ENCODE data around the gene TRAF7. TPM values are rescaled to one million over a fixed set of nuclear protein-coding genes. Genes with fewer than 3 reads are reported as not detected.

TRAF7 gene
- total RNA-seq, 1 donor from 2014 or later, result 25.7 TPM

DNA sequence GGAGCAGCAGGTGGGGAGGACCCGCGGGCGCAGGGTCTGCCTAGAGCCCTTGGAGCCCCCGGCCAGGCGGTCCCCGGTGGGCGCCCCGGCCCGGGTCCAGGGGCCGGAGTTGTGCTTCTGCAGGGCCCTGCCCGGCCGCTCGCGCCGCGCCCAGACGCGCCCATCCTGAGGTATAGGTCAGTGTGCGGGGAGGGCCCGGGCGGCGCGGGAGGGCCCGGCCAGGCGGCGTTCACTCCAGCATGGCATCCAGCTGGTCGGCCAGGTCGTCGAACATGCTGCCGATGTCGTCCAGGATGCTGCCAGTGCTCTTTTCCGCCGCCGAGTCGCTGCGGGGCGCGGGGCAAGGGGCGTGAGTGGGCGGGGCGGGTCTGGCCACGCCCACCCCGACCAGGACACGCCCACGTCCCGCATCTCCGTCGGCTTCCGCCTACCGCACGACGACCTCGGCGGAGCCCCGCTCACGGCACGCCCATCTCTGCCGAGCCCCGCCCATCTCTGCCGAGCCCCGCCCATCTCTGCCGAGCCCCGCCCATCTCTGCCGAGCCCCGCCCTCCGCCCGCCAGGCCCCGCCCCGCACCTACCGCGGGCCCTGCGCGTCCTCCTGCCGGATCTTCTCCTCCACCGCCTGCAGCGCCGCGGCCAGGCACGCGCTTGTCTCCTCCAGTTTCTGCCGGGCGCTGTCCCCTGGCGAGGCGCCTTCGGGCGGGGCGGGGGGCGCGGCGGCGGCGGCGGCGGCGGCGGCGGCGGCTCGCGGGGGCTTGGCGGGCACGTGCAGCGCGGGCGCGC is 22.9 kb downstream of the TRAF7 start:
- DNase-seq (ENCODE audit: low spot score in 2 of 2) (no peak), FAIRE-seq (no peak)

DNA sequence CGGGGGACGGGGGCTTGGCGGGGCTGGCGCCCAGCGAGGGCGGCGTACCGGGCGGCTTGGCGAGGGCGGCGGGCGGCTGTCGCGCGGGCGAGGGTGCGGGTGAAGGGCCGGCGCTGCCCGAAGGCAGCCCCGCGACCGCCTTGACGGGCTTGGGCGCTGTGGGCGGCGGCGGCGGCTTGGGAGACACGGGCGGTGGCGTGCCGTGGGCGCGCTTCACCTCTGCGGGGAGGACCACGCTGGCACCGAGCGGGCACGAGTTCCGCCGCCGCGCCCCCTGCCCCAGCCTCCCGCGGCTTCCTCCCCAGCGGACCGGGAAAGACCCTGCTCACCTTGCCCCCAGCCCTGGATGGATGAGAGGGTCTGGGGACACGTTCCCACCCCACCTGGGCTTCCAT is 23.5 kb downstream of the TRAF7 start:
- DNase-seq (ENCODE audit: low spot score in 2 of 2), result no peak
- FAIRE-seq, result no peak

DNA sequence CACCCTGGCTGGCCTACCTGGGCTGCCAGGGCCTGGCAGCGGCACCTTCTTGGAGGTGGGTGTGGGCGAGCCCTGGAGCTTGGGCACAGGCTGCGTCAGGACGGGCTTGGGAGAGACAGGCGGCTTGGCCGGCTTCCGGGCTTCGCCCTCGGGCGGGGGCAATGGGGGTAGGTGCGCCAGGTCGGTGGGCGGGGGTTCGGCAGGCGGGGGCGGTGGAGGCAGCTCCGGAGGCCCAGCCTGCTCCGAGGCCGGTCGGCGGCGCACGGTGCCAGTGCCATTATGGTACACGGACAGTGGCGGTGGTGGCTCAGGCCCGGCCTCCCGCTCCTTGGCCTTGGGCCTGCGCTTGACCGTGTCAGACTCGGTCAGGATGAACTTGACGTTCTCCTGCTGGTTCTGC is 24.0 kb downstream of the TRAF7 start:
- DNase-seq (ENCODE audit: low spot score in 2 of 2) (no peak), FAIRE-seq (no peak)

DNA sequence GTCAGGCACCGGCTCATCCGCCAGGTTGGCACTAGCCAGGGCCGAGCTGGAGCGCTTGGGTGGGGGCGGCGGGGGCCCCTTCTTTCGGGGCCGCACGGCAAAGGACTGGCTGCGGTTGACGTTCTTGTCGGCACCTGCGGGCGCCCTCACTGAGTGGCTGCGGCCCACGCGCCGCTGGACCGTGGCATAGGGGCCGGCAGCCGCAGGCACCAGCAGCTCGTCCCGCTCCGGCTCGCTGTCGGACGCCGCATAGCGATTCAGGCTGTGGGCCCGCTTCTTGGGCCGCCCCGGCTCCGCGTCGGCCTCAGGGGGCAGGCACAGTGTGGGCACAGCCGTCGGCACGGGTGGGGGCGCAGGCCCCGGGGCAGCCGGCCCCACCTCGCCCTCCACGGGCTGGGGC is 24.9 kb downstream of the TRAF7 start:
- FAIRE-seq (no peak), DNase-seq (ENCODE audit: low spot score in 2 of 2) (no peak)

DNA sequence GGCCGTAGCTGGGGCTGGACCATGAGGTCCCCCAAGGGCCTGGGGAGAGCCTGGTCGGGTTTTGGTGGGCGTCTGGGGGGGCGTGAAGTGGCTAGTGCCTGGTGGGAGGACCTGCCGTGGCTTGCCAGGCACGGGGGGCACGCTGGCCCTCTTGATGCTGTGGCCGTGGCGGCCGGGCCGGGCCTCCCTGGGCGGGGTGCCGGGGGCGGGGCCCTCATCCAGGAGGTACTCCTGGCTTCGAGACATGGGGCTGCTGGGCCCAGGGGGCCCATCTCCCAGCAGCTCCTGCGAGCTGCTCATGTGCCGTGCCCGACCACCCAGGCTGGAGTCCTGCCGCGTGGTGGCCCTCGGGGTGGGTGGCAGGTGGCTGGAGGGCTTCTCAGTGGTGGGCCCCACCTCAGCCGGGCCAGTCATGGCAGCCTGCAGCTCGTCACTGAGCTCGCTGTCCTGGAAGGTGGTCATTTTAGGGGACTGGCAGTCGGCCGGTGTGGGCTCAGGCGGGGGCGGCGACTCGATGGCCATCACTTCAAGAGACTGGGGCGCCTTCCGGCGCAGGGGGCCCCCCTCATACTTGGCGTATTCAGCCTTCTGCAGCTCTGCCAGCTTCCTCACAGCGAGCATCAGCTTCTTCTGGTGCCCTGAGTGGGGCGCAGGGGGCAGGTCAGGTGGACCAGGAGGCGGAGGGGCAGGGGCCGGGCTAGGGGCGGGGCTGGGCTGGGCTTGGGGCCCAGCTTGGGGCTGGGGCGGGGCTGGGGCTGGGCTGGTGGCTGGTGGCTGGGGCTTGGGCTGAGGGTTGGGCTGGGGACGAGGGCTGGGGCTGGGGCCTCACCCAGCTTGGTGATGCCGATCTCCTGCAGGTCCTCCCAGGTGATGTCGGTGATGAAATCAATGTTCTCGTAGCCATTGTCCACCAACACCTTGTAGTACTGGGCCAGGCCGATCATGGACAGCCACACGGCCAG is 25.7 kb downstream of the TRAF7 start:
- no peak for FAIRE-seq
- no peak for DNase-seq (ENCODE audit: low spot score in 2 of 2)

DNA sequence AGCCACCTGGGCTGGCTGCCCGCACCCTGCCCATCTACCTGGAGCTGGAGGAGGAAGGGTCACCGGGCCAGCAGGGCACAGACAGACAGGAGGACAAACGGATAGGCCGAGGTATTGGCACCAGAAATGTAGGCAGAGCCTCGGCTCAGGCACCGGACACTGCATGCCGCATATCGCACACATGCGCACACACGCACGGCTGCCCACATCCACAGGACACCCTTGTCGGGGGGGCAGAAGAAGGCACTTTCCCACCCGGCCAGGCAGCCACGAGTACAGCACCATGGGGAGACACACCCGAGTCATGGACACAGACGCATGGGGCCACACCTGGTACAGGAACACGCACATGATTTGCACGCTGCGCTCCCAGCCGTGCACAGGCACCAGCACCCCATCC is 26.4 kb downstream of the TRAF7 start:
- DNase-seq (ENCODE audit: low spot score in 2 of 2) (no peak), FAIRE-seq (no peak)

DNA sequence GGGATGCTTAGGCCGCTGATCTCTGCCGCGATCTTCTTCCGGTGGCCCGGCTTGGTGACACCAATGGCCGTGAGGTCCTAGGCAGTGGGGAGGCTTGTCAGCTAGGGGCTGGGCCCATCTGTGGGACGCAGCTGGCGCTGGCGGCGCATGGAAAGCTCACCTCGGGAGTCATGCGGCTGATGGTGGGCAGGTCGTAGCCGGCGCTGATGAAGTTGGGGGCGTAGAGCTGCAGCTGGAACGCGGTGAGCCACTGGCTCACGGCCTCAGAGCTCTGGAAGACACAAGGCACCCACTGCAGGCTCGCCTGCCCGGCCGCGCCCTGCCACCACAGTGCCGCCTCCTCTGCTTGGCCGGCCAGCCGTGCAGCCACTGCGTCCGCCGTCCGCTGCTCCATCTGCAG is 28.1 kb downstream of the TRAF7 start:
- no peak for FAIRE-seq
- DNase-seq (ENCODE audit: low spot score in 2 of 2), result no peak

DNA sequence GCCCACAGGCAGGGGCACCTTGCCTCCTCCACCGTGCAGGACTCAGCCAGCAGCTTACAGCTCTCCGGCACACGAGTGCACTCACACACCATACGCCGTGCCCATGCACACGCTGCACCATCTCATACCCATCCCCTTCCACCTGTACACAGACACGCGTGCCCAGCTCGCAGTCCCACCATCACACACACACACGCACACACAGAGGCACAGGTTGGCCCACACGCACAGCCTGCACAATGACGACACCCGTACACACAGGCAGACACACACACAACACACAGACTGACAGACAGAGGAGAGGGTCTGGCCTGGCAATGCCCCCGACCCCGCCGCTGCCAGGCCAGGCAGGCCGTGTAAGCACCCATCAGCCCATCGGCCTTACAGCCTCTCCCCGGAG is 28.8 kb downstream of the TRAF7 start:
- no peak for DNase-seq (ENCODE audit: low spot score in 2 of 2)
- FAIRE-seq, result no peak

DNA sequence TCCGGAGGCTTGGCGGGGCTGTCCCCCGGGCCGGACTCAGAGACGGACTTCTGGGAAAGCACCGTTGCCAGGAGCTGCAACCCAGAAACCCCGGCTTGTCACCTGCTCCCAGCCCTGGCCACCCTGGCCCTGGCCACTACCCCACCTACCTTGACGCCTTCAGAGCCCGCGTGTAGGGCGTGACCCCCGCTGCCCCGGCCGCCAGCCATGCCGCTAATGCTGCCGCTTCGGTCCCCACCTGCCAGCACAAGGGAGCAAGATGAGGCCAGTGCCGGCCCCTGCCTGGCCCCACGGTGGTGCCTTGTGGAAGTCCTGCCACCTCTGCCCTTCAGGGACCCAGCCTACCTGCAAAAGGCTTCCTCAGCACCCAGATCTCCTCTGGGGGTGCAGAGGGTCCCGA is 29.4 kb downstream of the TRAF7 start:
- DNase-seq (ENCODE audit: low spot score in 2 of 2) (no peak), FAIRE-seq (no peak)

DNA sequence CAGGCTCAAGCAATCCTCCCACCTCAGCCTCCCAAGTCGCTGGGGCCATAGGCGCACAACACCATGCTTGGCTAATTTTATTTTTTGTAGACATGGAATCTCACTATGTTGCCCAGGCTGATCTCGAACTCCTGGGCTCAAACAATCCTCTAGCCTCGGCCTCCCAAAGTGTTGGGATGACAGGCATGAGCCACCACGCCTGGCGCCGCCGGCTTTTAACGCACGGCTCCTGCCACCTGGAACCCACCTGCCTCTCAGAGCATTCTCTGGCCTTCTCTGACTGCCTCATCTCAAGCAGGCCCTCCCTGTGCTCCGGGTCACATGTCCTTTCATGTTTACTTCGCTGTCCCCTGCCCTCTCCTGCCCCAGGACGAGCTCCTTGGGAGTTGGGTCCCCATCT is 30.5 kb downstream of the TRAF7 start:
- no peak for FAIRE-seq
- no peak for DNase-seq (ENCODE audit: low spot score in 2 of 2)

DNA sequence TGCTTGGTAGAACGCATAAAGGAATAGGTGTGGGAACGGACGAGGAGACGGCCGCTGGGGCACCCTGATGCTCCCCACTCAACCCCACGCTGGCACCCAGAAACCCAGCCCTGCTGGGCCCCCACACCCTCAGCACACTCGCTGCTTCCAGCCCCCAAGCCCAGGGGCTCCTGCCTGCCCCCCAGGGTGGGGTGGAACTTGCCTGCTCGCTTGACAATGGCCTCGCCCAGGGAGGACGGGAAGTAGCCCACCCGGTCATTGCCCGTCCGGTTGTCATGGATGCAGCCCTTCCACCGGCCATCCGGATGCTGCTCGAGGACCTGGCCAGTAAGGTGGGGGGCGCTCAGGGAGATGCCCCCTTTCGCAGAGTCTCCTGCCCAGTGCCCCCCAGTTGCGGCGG is 30.9 kb downstream of the TRAF7 start:
- DNase-seq (ENCODE audit: low spot score in 2 of 2), result no peak
- FAIRE-seq, result no peak

DNA sequence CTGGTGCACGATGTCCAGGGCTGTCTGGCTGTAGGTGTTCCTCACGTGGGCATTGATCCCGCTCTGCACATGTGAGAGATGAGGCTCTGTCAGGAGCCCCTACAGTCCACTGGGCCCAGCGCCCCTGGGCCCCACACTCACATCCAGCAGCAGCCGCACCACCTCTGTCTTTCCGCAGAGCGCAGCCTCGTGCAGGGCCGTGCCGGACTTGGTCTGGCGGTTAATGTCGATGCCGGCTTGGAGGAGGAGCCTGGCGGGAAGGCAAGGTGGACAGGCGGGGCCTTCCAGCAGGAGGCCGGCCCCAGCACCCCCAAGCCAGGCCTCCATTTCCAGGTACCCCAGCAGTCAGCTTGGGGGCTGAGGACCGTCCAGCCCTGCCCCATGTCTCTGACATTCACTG is 31.6 kb downstream of the TRAF7 start:
- no peak for DNase-seq (ENCODE audit: low spot score in 2 of 2)
- no peak for FAIRE-seq

DNA sequence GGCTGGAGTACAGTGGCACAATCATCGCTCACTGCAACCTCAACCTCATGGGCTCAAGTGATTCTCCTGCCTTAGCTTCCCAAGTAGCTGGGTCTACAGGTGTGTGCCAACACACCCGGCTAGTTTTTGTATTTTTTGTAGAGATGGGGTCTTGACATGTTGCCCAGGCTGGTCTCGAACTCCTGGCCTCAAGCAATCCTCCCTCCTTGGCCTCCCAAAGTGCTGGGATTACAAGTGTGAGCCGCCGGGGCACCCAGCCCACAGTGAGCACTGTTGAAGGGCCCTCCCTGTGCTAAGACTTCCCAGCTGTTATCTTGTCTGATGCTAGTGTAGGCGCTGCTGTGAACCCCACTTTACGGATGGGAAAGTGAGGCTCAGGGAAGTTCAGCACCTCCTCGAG is 32.8 kb downstream of the TRAF7 start:
- FAIRE-seq, result no peak
- DNase-seq (ENCODE audit: low spot score in 2 of 2), result no peak

DNA sequence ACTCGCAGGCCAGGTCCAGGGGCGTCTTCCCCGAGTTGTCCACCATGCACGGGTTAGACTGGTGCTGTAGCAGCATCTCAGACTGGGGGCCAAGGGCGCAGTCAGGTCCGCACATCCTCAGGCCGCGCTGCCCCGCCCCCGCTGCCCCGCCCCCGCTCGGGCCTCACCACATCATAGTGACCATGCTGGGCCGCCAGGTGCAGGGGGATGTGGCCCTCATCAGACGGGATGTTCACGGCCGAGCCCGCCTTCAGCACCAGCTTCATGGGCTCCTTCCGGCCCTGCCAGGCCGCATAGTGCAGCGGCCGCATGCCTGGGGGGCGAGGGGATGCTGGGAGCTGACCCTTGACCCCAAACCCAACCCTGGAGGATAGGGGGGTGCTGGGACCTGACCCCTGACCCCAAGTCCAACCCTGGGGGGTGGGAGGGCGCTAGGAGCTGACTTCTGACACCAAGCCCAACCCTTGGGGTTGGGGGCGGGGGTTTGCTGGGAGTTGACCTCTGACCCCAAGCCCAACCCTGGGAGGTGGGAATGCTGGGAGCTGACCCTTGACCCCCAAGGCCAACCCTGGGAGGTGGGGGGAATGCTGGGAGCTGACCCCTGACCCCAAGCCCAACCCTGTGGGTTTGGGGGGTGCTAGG is 33.8 kb downstream of the TRAF7 start:
- no peak for FAIRE-seq
- DNase-seq (ENCODE audit: low spot score in 2 of 2), result no peak

DNA sequence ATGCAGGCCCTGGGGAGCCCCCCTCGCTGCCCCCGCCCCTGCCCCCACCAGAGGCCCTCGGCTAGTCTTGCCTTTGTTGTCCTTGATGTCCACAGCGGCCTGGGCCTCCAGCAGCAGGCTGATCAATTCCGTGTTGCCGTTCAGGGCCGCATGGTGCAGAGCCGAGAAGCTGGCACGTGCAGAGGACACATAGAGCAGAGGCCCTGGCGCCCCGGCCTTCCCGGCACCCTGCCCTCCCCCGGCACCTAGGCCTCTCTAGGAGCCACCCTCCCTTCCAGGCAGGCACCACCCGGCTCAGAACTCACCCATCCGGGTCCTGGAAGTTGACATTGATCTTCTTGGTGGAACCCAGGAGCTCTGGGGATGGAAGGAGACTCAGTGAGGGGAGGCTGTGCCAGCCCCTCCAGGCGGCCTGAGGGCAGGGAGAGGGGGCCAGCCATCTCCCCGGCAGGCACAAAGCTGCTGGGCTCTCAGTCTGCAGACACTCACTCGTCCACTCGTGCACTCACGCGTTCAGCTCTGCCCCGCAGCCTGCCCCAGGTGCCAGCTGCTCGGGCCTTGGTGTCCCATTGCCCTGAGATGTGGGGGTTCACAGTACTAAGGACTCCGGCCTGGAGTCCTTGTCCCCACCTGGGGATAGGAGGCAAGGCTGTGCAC is 34.5 kb downstream of the TRAF7 start:
- no peak for DNase-seq (ENCODE audit: low spot score in 2 of 2)
- FAIRE-seq, result no peak

DNA sequence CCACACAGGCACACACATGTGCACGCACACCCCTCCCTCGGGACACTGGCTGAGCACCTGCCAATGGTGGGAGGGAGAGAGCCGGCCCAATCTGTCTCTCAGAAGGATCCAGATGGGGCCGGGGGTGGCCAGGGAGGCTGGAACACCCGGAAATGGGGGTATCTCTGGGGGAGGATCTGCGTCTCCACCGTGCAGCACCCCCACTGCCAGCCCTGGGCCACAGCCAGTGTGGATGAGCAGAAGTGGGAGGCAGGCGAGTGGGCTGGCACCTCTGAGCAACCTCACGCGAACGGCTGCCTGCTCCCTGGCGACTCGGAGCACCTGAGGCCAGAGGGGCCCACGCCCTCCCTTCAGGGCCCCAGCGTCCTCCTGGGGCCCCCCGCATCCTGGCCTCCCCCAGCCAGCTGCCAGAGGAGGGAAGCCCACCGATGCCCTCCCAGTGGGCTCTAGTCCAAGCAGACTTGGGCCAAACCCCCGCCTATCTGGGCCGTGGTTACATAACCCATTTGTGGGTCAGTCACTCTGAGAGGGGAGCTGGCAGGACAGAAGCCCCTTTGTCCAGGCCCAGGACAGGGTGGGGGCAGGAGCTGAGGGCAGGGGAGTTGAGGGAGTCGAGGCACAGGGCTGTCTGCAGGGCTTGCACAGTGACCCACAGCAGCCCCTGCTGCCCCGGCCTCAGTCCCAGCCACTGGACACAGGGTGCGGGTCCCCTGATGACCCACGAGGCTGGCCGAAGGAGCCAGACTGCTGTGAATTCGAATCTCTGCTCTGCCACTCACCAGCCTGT is 35.3 kb downstream of the TRAF7 start:
- DNase-seq (ENCODE audit: low spot score in 2 of 2) (peak; percentile 67 to 71), FAIRE-seq (no peak)

DNA sequence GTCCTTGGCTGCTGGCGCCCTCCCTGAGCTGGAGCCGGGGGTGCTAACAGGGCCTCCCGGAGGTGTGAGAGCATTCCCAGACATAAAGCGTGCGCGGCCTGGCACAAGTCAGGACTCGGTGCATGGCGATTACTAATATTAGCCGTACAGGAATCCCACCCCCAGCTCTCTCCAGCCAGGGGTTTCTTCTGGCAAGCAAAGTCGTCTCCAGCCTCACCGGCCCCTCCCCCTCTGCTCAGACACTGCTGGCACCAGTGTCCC is 35.8 kb downstream of the TRAF7 start:
- DNase-seq (ENCODE audit: low spot score in 2 of 2) (no peak), FAIRE-seq (no peak)

DNA sequence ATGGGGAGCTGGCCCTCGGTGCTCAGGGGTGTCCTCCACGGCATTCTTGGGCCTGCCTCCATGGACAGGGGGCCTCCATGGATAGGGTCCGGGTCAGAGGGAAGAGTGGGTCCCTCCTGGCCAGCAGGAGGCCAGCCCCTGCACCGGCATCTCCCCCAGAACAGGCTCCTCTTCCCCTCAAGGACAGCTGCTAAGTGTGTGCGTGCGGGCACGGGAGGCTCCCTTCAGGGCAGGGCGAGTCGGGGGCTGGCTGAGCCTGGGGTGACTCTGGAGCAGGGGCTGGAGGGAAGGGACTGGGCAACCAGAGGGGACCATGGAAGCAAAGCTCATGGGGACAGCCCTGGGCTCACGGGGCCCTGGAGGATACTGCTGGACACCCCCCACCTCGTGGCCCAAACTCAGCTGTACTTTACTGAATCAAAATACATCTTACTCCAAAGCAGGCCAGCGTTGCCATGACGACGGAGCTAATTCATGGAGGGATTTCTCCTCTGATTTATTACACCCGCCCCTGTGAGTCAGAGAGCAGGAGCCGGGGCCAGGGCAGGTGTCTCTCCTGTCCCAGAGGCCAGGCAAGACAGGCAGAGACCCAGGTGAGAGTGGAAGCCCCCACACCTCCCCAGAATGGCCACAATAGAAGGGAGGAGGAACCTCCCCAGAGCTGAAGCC is 38.7 kb downstream of the TRAF7 start:
- DNase-seq (ENCODE audit: low spot score in 2 of 2) (no peak), FAIRE-seq (no peak)

DNA sequence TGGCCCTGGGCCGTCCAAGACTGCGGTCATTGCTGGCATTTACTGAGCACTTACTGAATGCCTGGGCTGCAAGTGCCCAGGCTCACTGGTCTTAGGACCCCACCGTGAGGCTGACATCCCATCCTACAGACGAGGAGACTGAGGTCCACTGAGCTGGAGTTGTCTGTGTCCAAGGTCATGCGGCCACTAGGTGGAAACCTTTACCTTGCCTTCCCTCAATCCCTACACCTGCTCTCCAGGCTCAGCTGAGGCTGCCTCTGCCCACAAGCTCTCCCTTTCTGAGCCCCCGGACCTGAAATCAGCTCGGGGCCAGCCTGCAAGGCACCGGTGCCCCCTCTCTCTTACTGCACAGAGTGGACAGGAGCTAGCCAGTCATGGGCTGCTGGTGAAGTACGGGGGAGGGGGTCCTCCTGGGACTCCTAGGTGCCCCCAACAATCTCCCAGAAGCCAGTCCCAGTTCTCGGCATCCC is 39.3 kb downstream of the TRAF7 start:
- FAIRE-seq (no peak), DNase-seq (ENCODE audit: low spot score in 2 of 2) (no peak)
